IMR-90 (cell line): Measurements from ENCODE around the gene IL2. TPM values are rescaled to one million over a fixed set of nuclear protein-coding genes. Genes with fewer than 3 reads are reported as not detected.

ENCODE experiments used
- ATAC-seq: fragments of 200-7000 bp; cut with Tn5 transposase; 2 replicates; pipeline ENCODE4 v1.9.1; 2020; ENCODE audit warnings: low read depth, mild to moderate bottlenecking, moderate library complexity
- Bru-seq: library from RNA; stranded (reverse); fragments of 400-500 nt; gene quantifications from one replicate; lab custom pipeline; 2021; lab: Mats Ljungman, UMichigan
- BruChase-seq, 2 experiments: library from RNA; stranded (reverse); fragments of 400-500 nt; gene quantifications; one replicate each; lab custom pipeline; 2021; lab: Mats Ljungman, UMichigan
- BruUV-seq: library from RNA; stranded (reverse); fragments of 400-500 nt; replicated peaks from 2 replicates; lab custom pipeline; 2021; lab: Mats Ljungman, UMichigan
- CTCF ChIA-PET: fragments of 300-600 bp; formaldehyde crosslinking; extraction: SDS; loops from one replicate; lab custom pipeline; 2021; ENCODE audit warnings: antibody characterized with exemption; lab: Yijun Ruan, JAX
- POLR2A ChIA-PET: fragments of 300-600 bp; sonication (Branson Sonifier 250); formaldehyde crosslinking; loops from one replicate; lab custom pipeline; 2022; ENCODE audit warnings: antibody characterized with exemption; ENCODE audit not compliant: unreplicated experiment; lab: Charles Lee
- DNase-seq: peaks from one replicate; pipeline ENCODE4 v3.0.0; 2013
- H2AFZ ChIP-seq: replicated peaks from 2 replicates; pipeline ENCODE3; 2013; ENCODE audit warnings: low read length, mild to moderate bottlenecking; ENCODE audit not compliant: poor library complexity
- H2AK5ac ChIP-seq: 2 replicates; pipeline ENCODE4 v1.6.1; 2013; ENCODE audit warnings: low read depth, low read length, inconsistent platforms
- H2AK9ac ChIP-seq: replicated peaks from 2 replicates; pipeline ENCODE3; 2013; ENCODE audit warnings: mild to moderate bottlenecking, low read depth, low read length, moderate library complexity; ENCODE audit not compliant: poor library complexity
- H2BK120ac ChIP-seq: 2 replicates; pipeline ENCODE4 v1.6.1; 2013; ENCODE audit warnings: low read depth, low read length, inconsistent platforms
- H2BK15ac ChIP-seq: 3 replicates; pipeline ENCODE4 v1.6.1; 2013; ENCODE audit warnings: low read depth, low read length, inconsistent platforms
- H2BK20ac ChIP-seq: 2 replicates; pipeline ENCODE4 v1.6.1; 2013; ENCODE audit warnings: low read depth, mild to moderate bottlenecking, inconsistent platforms, low read length, moderate library complexity
- H2BK5ac ChIP-seq: 2 replicates; pipeline ENCODE4 v1.6.1; 2013; ENCODE audit warnings: mild to moderate bottlenecking, low read depth, low read length, inconsistent platforms; ENCODE audit not compliant: poor library complexity, severe bottlenecking
- H3K14ac ChIP-seq: replicated peaks from 2 replicates; pipeline ENCODE4 v1.6.1; 2013; ENCODE audit warnings: low read depth, low read length, inconsistent platforms
- H3K18ac ChIP-seq: 2 replicates; pipeline ENCODE4 v1.6.1; 2013; ENCODE audit warnings: low read depth, low read length, control low read depth
- H3K23ac ChIP-seq: 2 replicates; pipeline ENCODE4 v1.6.1; 2013; ENCODE audit warnings: low read depth, low read length, inconsistent platforms
- H3K27ac ChIP-seq: 2 replicates; pipeline ENCODE4 v1.5.1; 2013; ENCODE audit warnings: mild to moderate bottlenecking, control low read depth, low read length; ENCODE audit not compliant: insufficient read depth
- H3K27me3 ChIP-seq: 2 replicates; pipeline ENCODE4 v1.6.1; 2013; ENCODE audit warnings: low read length; ENCODE audit not compliant: control insufficient read depth, insufficient read depth
- H3K36me3 ChIP-seq: 2 replicates; pipeline ENCODE4 v1.6.1; 2013; ENCODE audit warnings: low read length, mixed read lengths; ENCODE audit not compliant: control insufficient read depth, insufficient read depth
- H3K4ac ChIP-seq: 2 replicates; pipeline ENCODE4 v1.6.1; 2013; ENCODE audit warnings: low read depth, low read length, inconsistent platforms
- H3K4me1 ChIP-seq: 2 replicates; pipeline ENCODE4 v1.6.1; 2013; ENCODE audit warnings: low read length, mixed read lengths; ENCODE audit not compliant: control insufficient read depth, insufficient read depth
- H3K4me2 ChIP-seq: 2 replicates; pipeline ENCODE4 v1.6.1; 2013; ENCODE audit warnings: low read depth, mild to moderate bottlenecking, control low read depth, low read length, moderate library complexity
- H3K4me3 ChIP-seq: 2 replicates; pipeline ENCODE4 v1.5.1; 2013; ENCODE audit warnings: low read depth, mild to moderate bottlenecking, control low read depth, low read length, moderate library complexity; ENCODE audit not compliant: insufficient read depth
- H3K56ac ChIP-seq: 2 replicates; pipeline ENCODE4 v1.6.1; 2013; ENCODE audit warnings: low read length, inconsistent platforms; ENCODE audit not compliant: insufficient read depth; ENCODE audit errors: extremely low read depth
- H3K79me1 ChIP-seq, 2 experiments: 2 replicates each; pipeline ENCODE4 v1.6.1; 2013; ENCODE audit warnings: low read length in 2 of 2, inconsistent platforms in 1 of 2, low read depth in 1 of 2
- H3K9ac ChIP-seq: 2 replicates; pipeline ENCODE4 v1.6.1; 2013; ENCODE audit warnings: low read depth, low read length, control low read depth
- H3K9me1 ChIP-seq: 2 replicates; pipeline ENCODE4 v1.6.1; 2013; ENCODE audit warnings: low read length, inconsistent platforms; ENCODE audit not compliant: insufficient read depth
- H3K9me3 ChIP-seq: 2 replicates; pipeline ENCODE4 v1.6.1; 2013; ENCODE audit warnings: low read length; ENCODE audit not compliant: control insufficient read depth, insufficient read depth
- H4K20me1 ChIP-seq: 2 replicates; pipeline ENCODE4 v1.6.1; 2013; ENCODE audit warnings: low read length, inconsistent platforms; ENCODE audit not compliant: insufficient read depth
- H4K5ac ChIP-seq: 2 replicates; pipeline ENCODE4 v1.6.1; 2013; ENCODE audit warnings: mild to moderate bottlenecking, low read depth, low read length, control low read depth
- H4K8ac ChIP-seq, 2 experiments: 2 replicates each; pipeline ENCODE4 v1.6.1; 2013; ENCODE audit warnings: low read depth in 2 of 2, low read length in 2 of 2, control low read depth in 1 of 2, inconsistent platforms in 1 of 2
- H4K91ac ChIP-seq: 2 replicates; pipeline ENCODE4 v1.6.1; 2013; ENCODE audit warnings: low read depth, low read length, inconsistent platforms; ENCODE audit not compliant: insufficient read depth
- BHLHE40 ChIP-seq: fragments of 150-350 bp; IDR thresholded peaks from 2 replicates; pipeline ENCODE4 v1.6.1; 2016; ENCODE audit warnings: mild to moderate bottlenecking, low read depth, low read length
- CEBPB ChIP-seq: IDR thresholded peaks from 2 replicates; pipeline ENCODE4 v1.6.1; 2012; ENCODE audit warnings: low read depth, low read length, improper control_type of control experiment
- CHD1 ChIP-seq: IDR thresholded peaks from 2 replicates; pipeline ENCODE4 v1.6.1; 2012; ENCODE audit warnings: low read depth, low read length, improper control_type of control experiment
- FOS ChIP-seq: fragments of 150-350 bp; IDR thresholded peaks from 2 replicates; pipeline ENCODE4 v1.6.1; 2016; ENCODE audit warnings: low read depth, low read length
- MAFK ChIP-seq: IDR thresholded peaks from 2 replicates; pipeline ENCODE4 v1.6.1; 2012; ENCODE audit warnings: low read depth, low read length, improper control_type of control experiment
- MAZ ChIP-seq: IDR thresholded peaks from 2 replicates; pipeline ENCODE4 v1.6.1; 2012; ENCODE audit warnings: low read depth, mild to moderate bottlenecking, low read length, improper control_type of control experiment, moderate library complexity, borderline replicate concordance
- MXI1 ChIP-seq: IDR thresholded peaks from 2 replicates; pipeline ENCODE4 v1.6.1; 2012; ENCODE audit warnings: low read depth, mild to moderate bottlenecking, low read length, moderate library complexity, borderline replicate concordance
- NFE2L2 ChIP-seq: fragments of 150-350 bp; IDR thresholded peaks from 2 replicates; pipeline ENCODE4 v1.6.1; 2016; ENCODE audit warnings: low read depth, mild to moderate bottlenecking, low read length
- POLR2A ChIP-seq: IDR thresholded peaks from 2 replicates; pipeline ENCODE4 v1.6.1; 2012; ENCODE audit warnings: mild to moderate bottlenecking, low read depth, low read length
- RAD21 ChIP-seq: IDR thresholded peaks from 2 replicates; pipeline ENCODE4 v1.6.1; 2012; ENCODE audit warnings: low read length, improper control_type of control experiment
- RCOR1 ChIP-seq: IDR thresholded peaks from 2 replicates; pipeline ENCODE4 v1.6.1; 2012; ENCODE audit warnings: mild to moderate bottlenecking, low read length, improper control_type of control experiment; ENCODE audit not compliant: insufficient replicate concordance
- RFX5 ChIP-seq: IDR thresholded peaks from 2 replicates; pipeline ENCODE4 v1.8.0; 2012; ENCODE audit warnings: low read depth, mild to moderate bottlenecking, low read length, moderate library complexity
- SMC3 ChIP-seq: fragments of 150-350 bp; IDR thresholded peaks from 2 replicates; pipeline ENCODE4 v1.6.1; 2016; ENCODE audit warnings: low read depth, mild to moderate bottlenecking, antibody characterized with exemption, low read length, moderate library complexity
- WGBS, 2 experiments: methylation state at CpG; one replicate each; pipeline versions ENCODE4 v1.1.5 to v1.1.7; 2013; ENCODE audit warnings: missing lambda C conversion rate in 2 of 2; ENCODE audit not compliant: insufficient read length in 1 of 2; ENCODE audit errors: extremely low coverage in 2 of 2; 5-methylcytosine and 5-hydroxymethylcytosine counted together
- dilution Hi-C: fragments of 300-500 bp; cut with HindIII; formaldehyde crosslinking; loops from one replicate; pipeline ENCODE4 v1.14.3; 2018; ENCODE audit warnings: low sequenced_read_pairs; ENCODE audit not compliant: unreplicated experiment
- in situ Hi-C: fragments of 300-500 bp; cut with MboI; formaldehyde crosslinking; loops from 3 replicates; pipeline ENCODE4 v1.14.3; 2019; ENCODE audit warnings: low sequenced_read_pairs, inconsistent platforms, mixed read lengths
- intact Hi-C: fragments of 100-400 bp; cut with micrococcal nuclease; formaldehyde crosslinking; loops from 2 replicates; pipeline ENCODE4 v1.10.0; 2022
- long read RNA-seq: library from polyadenylated mRNA; unstranded; transcript quantifications from one replicate; pipeline ENCODE4 v2.0.0, GENCODE V29; 2021; ENCODE audit not compliant: unreplicated experiment
- polyA plus RNA-seq, 3 experiments: library from polyadenylated mRNA; depleted of rRNA; stranded (reverse); fragments of >200 nt; gene quantifications; 2 replicates each; pipeline ENCODE4 v1.2.3, GENCODE V29; 2012; ENCODE audit warnings: low replicate concordance in 1 of 3
- total RNA-seq: library from RNA; depleted of rRNA; stranded (reverse); fragments of >200 nt; gene quantifications from 2 replicates; pipeline ENCODE4 v1.2.3, GENCODE V29; 2012; rRNA removed
- TF ChIP-seq, protein P1 (sequence below): fragments of 150-350 bp; IDR thresholded peaks from 2 replicates; pipeline ENCODE4 v1.6.1; 2017; ENCODE audit warnings: mild to moderate bottlenecking, antibody characterized with exemption, low read length, low read depth
- TF ChIP-seq, protein P2 (sequence below): conservative IDR thresholded peaks from 2 replicates; pipeline ENCODE4 v1.5.1; 2012; ENCODE audit warnings: mild to moderate bottlenecking, low read depth, low read length, improper control_type of control experiment

IL2 gene
- total RNA-seq (not detected in 2 replicates), polyA plus RNA-seq (2012; rRNA removed) (not detected in 2 replicates), Bru-seq, nascent RNA (not detected), BruChase-seq, experiment 1, labeled RNA remaining after a 6-hour chase (not detected), BruChase-seq, experiment 2, labeled RNA remaining after a 2-hour chase (not detected)
- not detected in 2 replicates for polyA plus RNA-seq (2012; cell fraction: cytosol; rRNA removed)
- not detected in 2 replicates for polyA plus RNA-seq (2012; cell fraction: nucleus; rRNA removed; ENCODE audit: low replicate concordance)
- long read RNA-seq, result 0 reads

DNA sequence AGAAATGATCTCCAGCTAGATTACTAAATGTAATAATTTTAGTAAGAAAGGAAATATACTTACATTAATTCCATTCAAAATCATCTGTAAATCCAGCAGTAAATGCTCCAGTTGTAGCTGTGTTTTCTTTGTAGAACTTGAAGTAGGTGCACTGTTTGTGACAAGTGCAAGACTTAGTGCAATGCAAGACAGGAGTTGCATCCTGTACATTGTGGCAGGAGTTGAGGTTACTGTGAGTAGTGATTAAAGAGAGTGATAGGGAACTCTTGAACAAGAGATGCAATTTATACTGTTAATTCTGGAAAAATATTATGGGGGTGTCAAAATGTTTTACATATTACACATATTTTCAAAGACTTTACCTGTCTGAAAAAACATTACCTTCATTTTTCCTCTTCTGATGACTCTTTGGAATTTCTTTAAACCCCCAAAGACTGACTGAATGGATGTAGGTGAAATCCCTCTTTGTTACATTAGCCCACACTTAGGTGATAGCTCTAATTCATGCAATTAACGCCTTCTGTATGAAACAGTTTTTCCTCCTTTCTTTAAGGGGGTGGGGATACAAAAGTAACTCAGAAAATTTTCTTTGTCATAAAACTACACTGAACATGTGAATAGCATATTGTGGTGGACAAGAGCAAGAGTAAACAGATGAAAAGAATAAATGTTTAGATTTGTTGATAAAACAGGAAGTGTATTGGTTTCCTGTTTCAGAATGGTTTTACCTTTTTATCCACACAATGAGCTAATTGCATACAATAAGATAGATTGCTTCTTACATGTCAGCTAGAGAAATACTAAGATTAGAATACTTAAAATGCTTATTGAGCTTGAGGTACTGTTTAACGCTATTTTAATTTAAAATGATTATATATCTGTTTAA is at the start of gene IL2:
TSS of gene IL2 (minus strand) at position 495 of the 886 bp plus-strand sequence. CDS start at position 210, 285 bp downstream.
- H3K9ac ChIP-seq, result no peak within 1 kb of the TSS
- no peak within 1 kb of the TSS for H3K27ac ChIP-seq
- no peaks in the 10 kb centered on the region for H3K36me3 ChIP-seq
- no TSS peak for BruUV-seq
- in situ Hi-C loops, result no loop called here
- H2BK120ac ChIP-seq, result no peak within 1 kb of the TSS
- no peak within 1 kb of the TSS for H3K4me2 ChIP-seq
- H2BK5ac ChIP-seq, result no peak within 1 kb of the TSS
- H3K9me1 ChIP-seq, result no peaks in the 10 kb centered on the region
- no CpG with 5 or more reads among the region's 2 CpGs for WGBS, 2 experiments
- H3K18ac ChIP-seq, result no peak within 1 kb of the TSS
- no peak within 1 kb of the TSS for H4K91ac ChIP-seq
- H3K79me1 ChIP-seq, result no peaks in the 10 kb centered on the region
- no peak for DNase-seq
- intact Hi-C loops, result loop anchor here (10.0 kb wide), 1 partner anchor 552 kb away; no protein-coding TSS in a partner anchor
- H3K4me1 ChIP-seq, result peaks cover 2% of the 10 kb centered on the region; the same call in 1 of the 2 replicates
- H2AK5ac ChIP-seq, result no peak within 1 kb of the TSS
- ChIA-PET POLR2A (no interaction called here), CTCF (no interaction called here)
- H4K8ac ChIP-seq, result no peak within 1 kb of the TSS
- no peak within 1 kb of the TSS for H3K23ac ChIP-seq
- H2BK15ac ChIP-seq, result no peak within 1 kb of the TSS
- H2AK9ac ChIP-seq, result no peak within 1 kb of the TSS
- H3K56ac ChIP-seq, result no peak within 1 kb of the TSS
- ATAC-seq, result no peak
- H2BK20ac ChIP-seq, result no peak within 1 kb of the TSS
- no peak within 1 kb of the TSS for H4K5ac ChIP-seq
- no peaks in the 10 kb centered on the region for H3K27me3 ChIP-seq
- H3K4me3 ChIP-seq, result no peak within 1 kb of the TSS
- no peak within 1 kb of the TSS for H3K4ac ChIP-seq
- dilution Hi-C loops, result no loop called here
- no peaks in the 10 kb centered on the region for H3K9me3 ChIP-seq
- no peak within 1 kb of the TSS for H3K14ac ChIP-seq
- no peak within 1 kb of the TSS for H2AFZ ChIP-seq
- H4K20me1 ChIP-seq, result no peaks in the 10 kb centered on the region
- no peak for TF ChIP-seq BHLHE40
- TF ChIP-seq FOS, result no peak
- TF ChIP-seq, protein P1, sequence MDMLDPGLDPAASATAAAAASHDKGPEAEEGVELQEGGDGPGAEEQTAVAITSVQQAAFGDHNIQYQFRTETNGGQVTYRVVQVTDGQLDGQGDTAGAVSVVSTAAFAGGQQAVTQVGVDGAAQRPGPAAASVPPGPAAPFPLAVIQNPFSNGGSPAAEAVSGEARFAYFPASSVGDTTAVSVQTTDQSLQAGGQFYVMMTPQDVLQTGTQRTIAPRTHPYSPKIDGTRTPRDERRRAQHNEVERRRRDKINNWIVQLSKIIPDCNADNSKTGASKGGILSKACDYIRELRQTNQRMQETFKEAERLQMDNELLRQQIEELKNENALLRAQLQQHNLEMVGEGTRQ, result no peak
- TF ChIP-seq CHD1, result no peak
- no peak for TF ChIP-seq RFX5
- no peak for TF ChIP-seq NFE2L2
- TF ChIP-seq POLR2A, result no peak
- TF ChIP-seq, protein P2, sequence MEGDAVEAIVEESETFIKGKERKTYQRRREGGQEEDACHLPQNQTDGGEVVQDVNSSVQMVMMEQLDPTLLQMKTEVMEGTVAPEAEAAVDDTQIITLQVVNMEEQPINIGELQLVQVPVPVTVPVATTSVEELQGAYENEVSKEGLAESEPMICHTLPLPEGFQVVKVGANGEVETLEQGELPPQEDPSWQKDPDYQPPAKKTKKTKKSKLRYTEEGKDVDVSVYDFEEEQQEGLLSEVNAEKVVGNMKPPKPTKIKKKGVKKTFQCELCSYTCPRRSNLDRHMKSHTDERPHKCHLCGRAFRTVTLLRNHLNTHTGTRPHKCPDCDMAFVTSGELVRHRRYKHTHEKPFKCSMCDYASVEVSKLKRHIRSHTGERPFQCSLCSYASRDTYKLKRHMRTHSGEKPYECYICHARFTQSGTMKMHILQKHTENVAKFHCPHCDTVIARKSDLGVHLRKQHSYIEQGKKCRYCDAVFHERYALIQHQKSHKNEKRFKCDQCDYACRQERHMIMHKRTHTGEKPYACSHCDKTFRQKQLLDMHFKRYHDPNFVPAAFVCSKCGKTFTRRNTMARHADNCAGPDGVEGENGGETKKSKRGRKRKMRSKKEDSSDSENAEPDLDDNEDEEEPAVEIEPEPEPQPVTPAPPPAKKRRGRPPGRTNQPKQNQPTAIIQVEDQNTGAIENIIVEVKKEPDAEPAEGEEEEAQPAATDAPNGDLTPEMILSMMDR, result no peak
- TF ChIP-seq RAD21, result no peak
- no peak for TF ChIP-seq MXI1
- no peak for TF ChIP-seq MAZ
- TF ChIP-seq RCOR1, result no peak
- no peak for TF ChIP-seq CEBPB
- TF ChIP-seq SMC3, result no peak
- TF ChIP-seq MAFK, result no peak
